Ishikawa (cell line): ENCODE data around the gene FLOT2.

ENCODE experiments used
- CEBPB ChIP-seq: IDR thresholded peaks from 2 replicates; pipeline ENCODE4 v1.6.1; 2012
- CREB1 ChIP-seq: IDR thresholded peaks from 2 replicates; pipeline ENCODE4 v1.6.1; 2012; ENCODE audit warnings: low read depth
- EGR1 ChIP-seq: IDR thresholded peaks from 2 replicates; pipeline ENCODE4 v1.6.1; 2012
- EP300 ChIP-seq: IDR thresholded peaks from 2 replicates; pipeline ENCODE4 v1.6.1; 2012; ENCODE audit warnings: borderline replicate concordance
- FOXM1 ChIP-seq: IDR thresholded peaks from 2 replicates; pipeline ENCODE4 v1.6.1; 2012; ENCODE audit warnings: low read depth, borderline replicate concordance
- NFIC ChIP-seq: IDR thresholded peaks from 2 replicates; pipeline ENCODE4 v1.6.1; 2012
- RAD21 ChIP-seq: IDR thresholded peaks from 2 replicates; pipeline ENCODE4 v1.6.1; 2012; ENCODE audit warnings: low read depth
- REST ChIP-seq: IDR thresholded peaks from 2 replicates; pipeline ENCODE4 v1.6.1; 2012; ENCODE audit warnings: low read depth, mild to moderate bottlenecking
- TAF1 ChIP-seq: IDR thresholded peaks from 2 replicates; pipeline ENCODE4 v1.6.1; 2012; ENCODE audit warnings: low read depth, mild to moderate bottlenecking
- TCF12 ChIP-seq: IDR thresholded peaks from 2 replicates; pipeline ENCODE4 v1.6.1; 2012; ENCODE audit warnings: low read depth
- TEAD4 ChIP-seq: IDR thresholded peaks from 2 replicates; pipeline ENCODE4 v1.6.1; 2012
- USF1 ChIP-seq: IDR thresholded peaks from 2 replicates; pipeline ENCODE4 v1.6.1; 2012
- YY1 ChIP-seq: IDR thresholded peaks from 2 replicates; pipeline ENCODE4 v1.6.1; 2012; ENCODE audit warnings: low read depth
- ZBTB7A ChIP-seq: IDR thresholded peaks from 2 replicates; pipeline ENCODE4 v1.6.1; 2012; ENCODE audit warnings: low read depth
- TF ChIP-seq, protein P1 (sequence below): IDR thresholded peaks from 2 replicates; pipeline ENCODE4 v1.6.1; 2012

The FLOT2 gene

DNA sequence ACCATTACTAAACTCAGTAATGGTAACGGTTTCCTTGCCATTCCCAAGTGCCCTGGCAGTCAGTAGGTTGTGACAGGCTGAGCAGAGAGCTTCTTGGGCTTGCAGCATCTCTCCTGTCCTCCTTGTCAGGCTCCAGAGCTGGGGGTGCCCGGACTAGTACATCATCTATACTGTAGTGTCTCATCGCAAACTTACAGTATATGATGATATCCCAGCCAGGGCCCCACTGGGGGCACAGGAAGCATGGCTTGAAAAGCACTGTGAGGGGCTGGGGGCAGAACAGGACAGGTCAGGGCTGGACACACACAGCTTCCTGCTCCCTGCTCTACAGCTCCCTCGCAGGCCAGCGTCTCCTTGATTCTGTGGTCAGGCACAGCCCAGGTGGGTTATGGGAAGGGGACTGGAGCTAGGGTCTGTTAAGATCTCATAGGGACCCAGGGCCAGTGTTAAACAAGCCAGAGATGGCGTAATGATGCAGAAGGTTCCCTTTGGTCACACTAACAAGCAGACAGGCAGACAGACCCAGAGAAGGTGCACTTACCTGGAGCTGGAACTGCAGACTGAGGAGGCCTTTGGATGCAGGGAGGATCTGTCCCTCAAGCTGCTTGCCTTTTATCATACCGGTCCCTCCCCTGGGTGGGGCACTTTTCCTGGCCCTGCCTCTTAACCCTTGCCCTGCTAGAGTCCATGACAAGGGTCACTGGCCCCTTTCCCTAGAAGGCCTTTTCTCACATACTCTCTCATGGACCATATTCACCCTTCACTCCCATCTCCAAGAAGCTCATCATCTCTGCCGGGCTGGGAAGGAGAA lies 35.9 kb downstream of the FLOT2 start:
- TF ChIP-seq EGR1: no peak
- no peak for TF ChIP-seq CEBPB
- no peak for TF ChIP-seq ZBTB7A
- no peak for TF ChIP-seq TCF12
- TF ChIP-seq EP300: no peak
- no peak for TF ChIP-seq REST
- TF ChIP-seq YY1: no peak
- TF ChIP-seq TAF1: no peak
- no peak for TF ChIP-seq CREB1
- TF ChIP-seq RAD21: no peak
- no peak for TF ChIP-seq FOXM1
- TF ChIP-seq, protein P1, sequence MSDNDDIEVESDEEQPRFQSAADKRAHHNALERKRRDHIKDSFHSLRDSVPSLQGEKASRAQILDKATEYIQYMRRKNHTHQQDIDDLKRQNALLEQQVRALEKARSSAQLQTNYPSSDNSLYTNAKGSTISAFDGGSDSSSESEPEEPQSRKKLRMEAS: no peak
- no peak for TF ChIP-seq USF1
- no peak for TF ChIP-seq TEAD4
- no peak for TF ChIP-seq NFIC

DNA sequence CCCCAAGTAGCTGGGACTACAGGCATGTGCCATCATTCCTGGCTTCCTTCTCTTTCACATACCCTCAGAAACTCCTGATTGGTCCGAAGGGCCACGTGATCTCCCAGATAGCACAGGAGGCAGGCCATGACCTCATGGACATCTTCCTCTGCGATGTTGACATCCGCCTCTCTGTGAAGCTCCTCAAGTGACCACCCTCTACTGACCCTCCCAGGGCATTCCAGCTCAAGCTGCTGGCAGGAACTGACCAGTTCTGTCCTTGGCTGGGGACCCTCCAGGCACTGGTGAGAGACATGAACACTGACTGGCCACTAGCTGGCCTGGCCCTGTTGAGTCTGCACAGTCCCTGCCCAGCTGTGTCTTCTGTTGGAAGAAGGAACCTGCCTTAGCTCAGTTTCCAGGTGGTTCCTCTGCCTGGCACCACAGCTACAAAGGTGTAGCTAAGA lies 37.1 kb downstream of the FLOT2 start:
- TF ChIP-seq USF1: no peak
- TF ChIP-seq EGR1: no peak
- TF ChIP-seq EP300: no peak
- TF ChIP-seq RAD21: no peak
- no peak for TF ChIP-seq ZBTB7A
- no peak for TF ChIP-seq CEBPB
- TF ChIP-seq REST: no peak
- TF ChIP-seq TCF12: no peak
- TF ChIP-seq YY1: no peak
- no peak for TF ChIP-seq CREB1
- TF ChIP-seq FOXM1: no peak
- TF ChIP-seq TAF1: no peak
- no peak for TF ChIP-seq NFIC

- TF ChIP-seq FOXM1 (no peak), ZBTB7A (no peak)
- TF ChIP-seq, protein P1: no peak
Observed at GRCh38 chr17:28858801-28859355, 38.7 kb downstream of the FLOT2 start.

DNA sequence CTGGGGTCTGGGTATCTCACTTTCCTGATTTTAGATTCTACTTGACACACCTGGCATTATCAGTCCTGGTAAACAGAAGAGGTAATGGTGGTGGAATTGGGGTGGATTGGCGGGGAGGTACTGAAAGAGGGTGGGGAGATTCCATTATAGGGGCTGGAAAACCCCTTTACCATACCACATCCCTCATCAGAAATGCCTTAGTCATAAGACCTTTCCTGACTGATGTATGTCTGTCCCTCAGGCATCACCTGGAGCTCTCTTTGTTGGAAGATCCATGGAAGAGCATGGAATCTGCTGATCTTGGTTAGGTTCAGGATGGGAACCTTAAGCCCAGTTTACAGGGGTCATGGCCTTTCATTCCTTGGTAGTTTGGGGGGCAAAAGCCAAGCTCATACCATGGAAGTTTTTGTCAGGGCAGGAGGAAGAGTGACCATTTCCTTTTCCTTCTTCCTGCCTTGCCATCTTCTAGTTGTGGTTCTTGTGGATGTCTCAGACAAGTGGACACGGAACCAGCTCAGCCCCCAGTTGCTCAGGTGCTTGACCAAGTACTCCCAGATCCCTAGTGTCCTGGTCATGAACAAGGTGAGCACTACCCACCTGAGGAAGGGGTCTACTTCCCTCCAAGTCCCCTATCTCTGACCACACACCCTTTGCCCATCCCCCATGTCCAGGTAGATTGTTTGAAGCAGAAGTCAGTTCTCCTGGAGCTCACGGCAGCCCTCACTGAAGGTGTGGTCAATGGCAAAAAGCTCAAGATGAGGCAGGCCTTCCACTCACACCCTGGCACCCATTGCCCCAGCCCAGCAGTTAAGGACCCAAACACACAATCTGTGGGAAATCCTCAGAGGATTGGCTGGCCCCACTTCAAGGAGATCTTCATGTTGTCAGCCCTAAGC lies 39.4 kb downstream of the FLOT2 start:
- no peak for TF ChIP-seq NFIC
- TF ChIP-seq TCF12: no peak
- no peak for TF ChIP-seq YY1
- no peak for TF ChIP-seq USF1
- no peak for TF ChIP-seq CEBPB
- no peak for TF ChIP-seq EP300
- no peak for TF ChIP-seq EGR1
- no peak for TF ChIP-seq REST
- no peak for TF ChIP-seq TEAD4
- TF ChIP-seq RAD21: no peak
- TF ChIP-seq, protein P1: no peak
- no peak for TF ChIP-seq FOXM1
- no peak for TF ChIP-seq CREB1
- no peak for TF ChIP-seq ZBTB7A
- TF ChIP-seq TAF1: no peak
